Hematopoietic multipotent progenitor cell treated with erythropoietin and hydrocortisone succinate and interleukin-3 and kit ligand, for 8 days (in vitro differentiated cells): ENCODE data around the gene DNAJC4.

ENCODE experiments used
- DNase-seq: peaks from one replicate; pipeline ENCODE4 v3.0.0-alpha.2; 2015

DNAJC4 gene

GRCh38 chr11:64261556-64262080 lies 31.3 kb downstream of the DNAJC4 start:
- no peak for DNase-seq

DNA sequence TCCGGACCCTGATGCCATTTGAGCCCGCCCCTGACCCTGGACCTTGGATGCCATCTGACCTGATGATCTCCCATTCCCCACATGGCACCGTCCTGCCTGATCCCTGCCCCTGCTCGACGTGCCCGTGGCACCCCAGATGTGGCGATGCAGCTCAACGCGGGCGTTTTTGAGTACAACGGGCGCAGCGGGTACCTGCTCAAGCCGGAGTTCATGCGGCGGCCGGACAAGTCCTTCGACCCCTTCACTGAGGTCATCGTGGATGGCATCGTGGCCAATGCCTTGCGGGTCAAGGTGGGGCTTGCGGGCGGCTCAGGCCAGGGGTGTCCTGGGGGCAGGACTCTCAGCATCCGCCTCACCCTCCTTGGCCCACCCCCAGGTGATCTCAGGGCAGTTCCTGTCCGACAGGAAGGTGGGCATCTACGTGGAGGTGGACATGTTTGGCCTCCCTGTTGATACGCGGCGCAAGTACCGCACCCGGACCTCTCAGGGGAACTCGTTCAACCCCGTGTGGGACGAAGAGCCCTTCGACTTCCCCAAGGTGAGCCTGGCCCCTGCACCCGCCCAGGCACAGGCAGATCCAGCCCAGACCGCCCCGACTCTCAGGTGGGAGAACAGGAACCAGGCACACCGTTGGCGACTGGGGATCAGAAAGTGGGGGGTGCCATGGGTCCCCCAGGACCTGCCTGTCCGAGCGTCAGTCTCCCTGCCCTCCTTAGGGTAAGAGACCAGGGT lies 32.1 kb downstream of the DNAJC4 start:
- DNase-seq: no peak

- DNase-seq: no peak
Observed at GRCh38 chr11:64263021-64263946, 32.9 kb downstream of the DNAJC4 start.

DNA sequence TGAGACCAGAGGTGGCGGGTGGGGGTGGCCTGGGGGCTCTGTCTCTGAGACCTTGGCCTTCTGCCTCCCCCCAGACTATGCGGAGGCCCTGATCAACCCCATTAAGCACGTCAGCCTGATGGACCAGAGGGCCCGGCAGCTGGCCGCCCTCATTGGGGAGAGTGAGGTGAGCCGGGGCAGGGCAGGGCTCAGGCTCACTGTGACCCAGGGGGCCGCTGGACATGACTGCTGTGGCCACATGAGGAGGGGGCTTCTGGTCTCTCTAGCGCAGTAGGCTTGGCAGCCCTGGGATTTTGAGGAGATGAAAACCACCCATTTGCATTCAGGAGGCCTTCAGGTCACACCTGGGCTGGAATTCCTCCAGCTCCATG lies 33.6 kb downstream of the DNAJC4 start:
- DNase-seq: no peak

DNA sequence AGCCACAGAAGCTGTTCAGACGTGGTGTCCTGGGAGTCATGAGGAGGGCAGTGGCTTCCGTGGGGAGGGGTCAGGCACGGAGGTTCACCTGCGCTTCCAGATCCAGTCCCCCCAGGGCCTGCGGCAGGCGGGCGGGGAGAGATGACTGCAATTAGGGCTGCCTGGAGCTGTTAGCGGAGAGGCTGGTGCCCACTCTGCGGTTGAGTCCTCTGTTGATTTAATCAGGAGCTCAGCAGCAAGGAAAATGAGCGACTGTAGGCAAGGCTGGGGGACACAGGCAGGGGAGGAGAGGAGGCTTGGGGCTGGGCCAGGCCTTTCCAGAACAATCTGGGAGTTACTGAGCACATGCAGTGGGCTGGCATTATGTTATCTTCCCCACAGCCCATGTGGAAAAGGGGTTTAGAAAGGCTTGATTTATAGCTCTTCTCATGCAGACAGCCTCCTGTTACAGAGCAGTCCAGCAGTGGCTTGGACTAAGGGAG lies 34.1 kb downstream of the DNAJC4 start:
- no peak for DNase-seq

- no peak for DNase-seq
Observed at GRCh38 chr11:64265176-64266160, 35.1 kb downstream of the DNAJC4 start.

DNA sequence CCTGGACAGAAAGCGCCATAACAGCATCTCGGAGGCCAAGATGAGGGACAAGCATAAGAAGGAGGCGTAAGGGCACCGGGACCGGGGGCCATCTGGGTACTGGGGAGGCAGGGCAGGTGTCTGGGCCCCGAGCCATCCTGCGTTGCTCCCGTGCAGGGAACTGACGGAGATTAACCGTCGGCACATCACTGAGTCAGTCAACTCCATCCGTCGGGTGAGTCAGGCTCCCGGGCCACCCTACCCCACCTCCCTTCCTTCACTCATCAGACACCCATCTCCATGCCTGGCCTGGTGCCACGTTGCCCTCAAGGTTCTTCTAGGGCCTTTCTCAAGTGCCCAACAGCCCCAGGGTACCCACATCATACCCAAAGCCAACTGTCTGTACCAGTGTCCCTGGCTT lies 36.0 kb downstream of the DNAJC4 start:
- DNase-seq: no peak

DNA sequence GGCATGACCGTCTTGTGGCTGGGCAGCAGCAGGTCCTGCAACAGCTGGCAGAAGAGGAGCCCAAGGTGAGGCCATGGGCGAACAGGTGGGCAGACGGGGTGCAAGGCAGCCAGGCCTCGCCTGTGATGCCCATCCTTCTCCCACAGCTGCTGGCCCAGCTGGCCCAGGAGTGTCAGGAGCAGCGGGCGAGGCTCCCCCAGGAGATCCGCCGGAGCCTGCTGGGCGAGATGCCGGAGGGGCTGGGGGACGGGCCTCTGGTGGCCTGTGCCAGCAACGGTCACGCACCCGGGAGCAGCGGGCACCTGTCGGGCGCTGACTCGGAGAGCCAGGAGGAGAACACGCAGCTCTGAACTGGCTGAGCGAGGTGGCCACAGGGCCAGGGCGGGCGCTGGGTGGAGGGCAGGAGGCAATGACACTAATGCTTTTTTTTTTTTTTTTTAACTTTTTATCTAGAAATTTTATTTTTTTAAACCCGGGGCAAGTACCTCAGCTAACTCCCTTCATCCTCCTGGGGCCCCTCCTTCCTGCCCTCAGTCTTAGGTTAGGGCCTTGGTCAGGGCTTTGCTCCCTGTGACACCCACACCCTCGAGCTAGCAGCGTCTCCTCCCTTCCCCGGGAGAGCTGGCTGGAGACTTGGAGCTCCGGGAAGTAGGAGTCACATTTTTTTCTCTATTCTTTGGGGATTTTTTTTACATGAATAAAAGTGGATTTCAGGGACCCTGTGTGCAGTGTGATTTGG lies 37.0 kb downstream of the DNAJC4 start:
- DNase-seq: no peak

DNA sequence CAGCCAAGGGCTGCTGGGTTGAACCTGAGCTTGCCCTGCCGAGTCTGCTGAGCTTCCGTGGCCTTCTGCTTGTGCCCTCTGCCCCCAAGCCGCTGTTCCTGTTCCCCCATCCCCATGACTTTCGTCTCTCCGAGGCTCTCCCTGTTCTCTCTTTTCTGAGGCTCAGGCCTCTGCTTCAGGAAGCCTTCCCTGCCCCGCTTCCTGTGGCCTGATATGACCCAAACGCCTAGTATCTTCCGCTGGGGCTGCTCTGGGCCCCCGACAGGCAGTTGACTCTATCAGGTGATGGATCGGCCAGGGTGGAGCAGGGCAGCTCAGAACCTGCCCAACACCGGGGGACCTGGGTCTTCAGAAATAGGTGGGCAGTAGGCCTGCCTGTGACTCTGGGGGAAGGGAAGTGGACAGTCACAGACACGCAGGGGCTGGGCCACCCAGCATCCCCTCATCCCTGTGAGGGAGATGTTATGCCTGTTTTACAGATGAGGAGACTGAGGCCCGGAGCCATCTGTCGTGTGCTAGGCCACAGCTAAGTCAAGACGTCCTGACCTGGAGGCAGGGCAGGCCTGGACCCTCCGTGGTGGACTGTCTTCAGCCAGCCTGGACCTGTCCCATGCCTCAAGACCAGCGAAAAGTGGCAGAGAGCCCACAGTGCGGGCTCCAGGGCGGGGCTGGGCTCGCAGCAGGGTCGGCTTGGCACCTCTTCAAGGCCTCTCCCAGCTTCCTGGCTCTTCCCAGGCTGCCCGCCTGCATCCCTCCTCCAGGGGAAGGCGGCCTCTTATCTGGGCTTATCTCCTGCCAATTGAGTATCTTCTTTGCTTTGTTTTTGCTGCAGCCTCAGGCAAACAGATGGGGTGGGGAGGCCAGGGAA lies 37.9 kb downstream of the DNAJC4 start:
- DNase-seq: peak; percentile 72

DNA sequence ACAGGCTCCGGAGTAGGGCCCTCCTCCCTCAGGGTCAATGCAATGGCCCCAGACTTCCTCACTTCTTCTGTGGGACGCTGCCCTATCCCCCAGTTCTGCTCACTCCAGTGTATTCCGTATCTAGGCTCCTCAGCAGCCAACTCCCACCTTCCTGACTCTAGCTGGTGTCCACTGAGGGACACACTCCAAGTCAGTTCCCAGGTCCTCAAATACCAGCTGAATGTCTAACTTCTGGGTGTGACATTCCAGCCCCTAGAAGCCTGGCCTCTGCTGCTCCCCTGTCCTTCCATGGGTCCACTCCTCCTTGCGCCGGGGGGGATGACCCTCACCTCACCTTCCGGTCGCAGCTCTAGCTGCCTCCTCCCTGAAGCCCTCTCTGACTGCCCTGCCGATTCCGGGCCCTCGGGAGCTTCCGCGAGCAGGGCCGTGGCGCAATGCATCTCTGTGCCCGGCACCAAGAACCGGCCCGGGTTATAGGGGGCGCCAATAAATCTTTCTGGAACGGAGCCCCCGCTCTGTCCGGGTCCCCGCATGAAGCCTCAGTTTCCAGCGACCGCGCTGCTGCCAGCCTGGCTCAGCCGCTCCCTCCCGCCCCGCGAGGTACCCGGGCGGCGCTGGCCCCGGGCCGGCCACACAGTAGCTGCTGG lies 38.7 kb downstream of the DNAJC4 start:
- peak; percentile 51 for DNase-seq

DNA sequence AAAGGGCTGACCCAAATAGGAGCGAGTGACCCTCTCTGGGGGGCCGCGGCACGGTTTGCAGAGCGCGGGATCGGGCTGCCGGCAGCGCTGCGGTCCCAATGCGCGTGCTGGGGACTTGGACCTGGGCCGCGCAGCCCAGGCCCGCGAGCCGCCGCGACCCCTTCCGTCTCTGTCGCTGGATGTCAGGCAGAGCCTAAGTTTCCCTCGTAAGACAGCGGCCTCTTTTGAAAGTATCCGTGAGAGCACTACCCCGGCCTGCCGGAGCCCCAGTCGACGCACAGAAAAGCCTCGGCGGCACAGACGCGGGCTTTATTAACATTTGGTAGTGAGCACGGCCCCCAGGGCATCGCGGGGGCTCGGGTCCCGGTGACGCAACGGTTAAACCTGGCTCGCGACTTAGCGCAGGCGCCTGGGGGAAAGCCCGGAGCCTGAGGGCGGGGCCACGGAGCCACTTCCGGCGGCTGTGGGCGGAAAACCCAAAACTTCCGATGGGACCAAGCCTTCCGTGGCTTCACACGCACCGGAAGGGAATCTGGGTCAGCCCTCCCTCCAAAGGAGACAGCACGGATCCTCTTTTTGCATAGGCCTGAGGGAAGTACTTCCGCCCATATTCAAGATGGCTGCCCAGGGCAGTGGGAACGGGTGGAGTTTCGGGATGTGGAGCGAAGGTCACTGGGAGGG lies 39.3 kb downstream of the DNAJC4 start:
- DNase-seq: peak; percentile 100

- DNase-seq: no peak
Observed at GRCh38 chr11:64275031-64275800, 44.9 kb downstream of the DNAJC4 start.

- DNase-seq: no peak
Observed at GRCh38 chr11:64275841-64276240, 45.5 kb downstream of the DNAJC4 start.

- peak; percentile 73 for DNase-seq
Observed at GRCh38 chr11:64276653-64277431, 46.5 kb downstream of the DNAJC4 start.

DNA sequence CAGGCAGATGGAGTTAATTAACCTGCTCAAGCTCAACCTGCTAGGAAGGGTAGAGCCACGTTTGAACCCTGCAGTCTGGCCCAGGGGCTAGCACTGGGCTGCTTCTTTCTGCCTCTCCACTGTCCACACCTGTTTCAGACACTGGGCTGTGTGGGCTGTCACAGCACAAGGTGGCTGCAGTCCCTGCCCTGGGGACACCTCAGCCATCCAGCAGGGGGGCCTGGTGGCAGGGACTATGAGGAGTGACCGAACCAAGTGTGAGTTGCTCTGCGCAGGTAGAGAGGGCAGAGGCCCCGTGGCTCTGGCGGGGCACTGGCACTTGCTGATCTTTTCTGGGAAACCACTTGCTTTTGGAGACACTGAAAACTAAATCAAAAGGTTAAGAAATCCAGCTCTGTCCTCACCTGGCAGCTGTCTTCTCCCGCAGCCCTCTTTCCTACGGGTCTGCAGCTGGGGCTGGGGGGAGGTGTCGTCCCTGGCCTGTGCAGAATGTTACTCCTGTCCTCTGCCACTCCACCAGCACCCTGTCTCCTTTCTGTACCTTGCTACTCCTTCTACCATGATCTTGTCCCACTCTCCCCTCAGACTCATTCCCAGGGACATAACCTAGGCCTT lies 48.3 kb downstream of the DNAJC4 start:
- DNase-seq: no peak

GRCh38 chr11:64281957-64282770 lies 51.8 kb downstream of the DNAJC4 start:
- no peak for DNase-seq

GRCh38 chr11:64283092-64283491 lies 52.7 kb downstream of the DNAJC4 start:
- DNase-seq: no peak
